ENCODE data around the gene NSRP1.

- TF ChIP-seq CTCF (IDR thresholded peaks at IDR 0.05 in 8 of 11, conservative IDR thresholded peaks at IDR 0.05 in 3 of 11) (no peak), POLR2AphosphoS5 (IDR thresholded peaks at IDR 0.05) (no peak)
Measured at GRCh38 chr17:30084788-30085187, 31.8 kb upstream of the NSRP1 start.
